NCI-H2196 (cell line): ENCODE results near the gene MANBA.
A peak's percentile ranks its signal among the peaks of the same experiment; 100 is the strongest.
"Not testable (repeated sequence)": the region's sequence is repeated elsewhere in the genome, so short reads cannot be mapped to it uniquely, and the experiment has no call there.

ENCODE experiments used
- DNase-seq: peaks from one replicate; lab custom pipeline; 2025; ENCODE audit not compliant: unreplicated experiment; lab: John Stamatoyannopoulos, UW

The MANBA gene

DNA sequence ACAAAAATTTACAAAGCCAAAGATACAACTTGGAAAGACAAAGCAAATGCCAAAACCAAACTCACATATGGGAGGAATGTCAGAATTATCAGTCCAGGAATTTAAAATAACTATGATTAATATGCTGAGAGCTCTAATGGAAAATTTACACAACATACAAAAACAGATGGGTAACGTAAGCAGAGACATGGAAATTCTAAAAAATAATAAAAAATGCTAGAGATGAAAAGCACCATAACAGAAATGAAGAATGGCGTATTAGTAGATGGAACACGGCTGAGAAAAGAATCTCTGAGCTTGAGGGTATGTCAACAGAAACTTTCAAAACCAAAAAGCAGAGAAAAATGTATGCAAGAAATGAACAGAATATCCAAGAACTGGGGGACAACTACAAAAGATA, 4.1 kb upstream of the MANBA start:
- no peak for DNase-seq

DNA sequence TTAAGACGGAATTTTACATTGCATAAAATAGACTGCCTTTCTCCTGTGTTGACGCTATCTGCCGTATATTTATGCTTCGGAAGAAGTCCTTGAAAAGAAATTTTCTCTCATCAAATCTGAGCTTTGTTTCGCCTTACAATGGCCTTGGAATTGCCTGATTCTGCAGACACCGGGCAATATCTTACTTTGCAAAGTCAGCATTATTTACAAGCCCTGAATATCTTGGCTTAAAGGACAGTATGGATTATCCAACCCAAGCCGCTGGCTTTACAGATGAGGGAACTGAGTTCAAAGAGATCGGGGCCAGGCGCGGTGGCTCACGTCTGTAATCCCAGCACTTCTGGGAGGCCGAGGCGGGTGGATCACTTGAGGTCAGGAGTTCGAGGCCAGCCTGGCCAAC, 1.1 kb upstream of the MANBA start:
- DNase-seq, result no peak

DNA sequence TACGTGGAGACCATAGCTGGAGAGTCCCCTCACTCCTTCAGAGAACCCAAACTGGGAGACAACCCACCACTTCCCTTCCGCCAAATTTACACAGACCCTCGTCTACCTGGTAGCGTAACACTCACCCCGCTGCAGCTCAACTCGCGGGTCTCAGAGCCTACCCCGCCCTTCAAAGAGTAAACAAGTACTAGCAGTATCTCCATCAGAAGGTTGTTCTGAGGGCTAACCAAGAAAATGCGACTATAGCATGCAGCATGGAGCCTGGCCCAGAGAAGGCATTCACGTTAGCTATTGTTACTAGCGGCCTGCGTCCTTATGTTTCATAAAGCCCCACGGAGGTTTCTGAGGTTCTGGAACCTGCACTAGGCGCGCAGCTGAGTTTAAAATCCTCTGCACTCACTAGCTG, 531 bp upstream of the MANBA start:
- DNase-seq, result no peak

GRCh38 chr4:102759831-102760644, 730 bp downstream of the MANBA start:
- no peak for DNase-seq

GRCh38 chr4:102758241-102759160, 2.3 kb downstream of the MANBA start:
- DNase-seq, result peak; percentile 46

DNA sequence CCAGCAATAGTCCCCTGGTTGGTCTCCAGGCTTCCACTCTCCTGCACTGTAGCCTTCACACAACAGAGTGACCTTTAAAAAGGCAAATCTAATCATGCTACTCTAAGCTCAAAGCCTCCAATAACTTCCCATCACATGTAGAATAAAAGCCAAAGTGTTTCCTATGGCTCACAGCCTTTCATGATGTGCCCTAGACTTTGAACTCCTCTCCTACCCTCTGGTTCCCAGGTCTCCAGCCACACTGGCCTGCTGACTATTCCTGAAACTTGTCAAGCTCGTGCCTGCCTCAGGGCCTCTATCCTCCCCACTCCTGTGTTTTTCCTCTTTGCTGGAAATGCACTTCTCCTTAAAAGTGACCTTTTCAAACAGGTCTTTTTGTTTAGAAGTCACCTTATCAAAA, 3.1 kb downstream of the MANBA start:
- DNase-seq, result no peak

- no peak for DNase-seq
Measured at GRCh38 chr4:102754044-102754443, 6.7 kb downstream of the MANBA start.

GRCh38 chr4:102751941-102752340, 8.8 kb downstream of the MANBA start:
- no peak for DNase-seq

- DNase-seq, result not testable (repeated sequence)
Measured at GRCh38 chr4:102743352-102743751, 17.4 kb downstream of the MANBA start.

- not testable (repeated sequence) for DNase-seq
Measured at GRCh38 chr4:102738802-102739201, 22.0 kb downstream of the MANBA start.

- peak; percentile 29 for DNase-seq
Measured at GRCh38 chr4:102736636-102737549, 23.9 kb downstream of the MANBA start.

GRCh38 chr4:102735582-102735981, 25.2 kb downstream of the MANBA start:
- no peak for DNase-seq

GRCh38 chr4:102734591-102735385, 26.0 kb downstream of the MANBA start:
- no peak for DNase-seq

DNA sequence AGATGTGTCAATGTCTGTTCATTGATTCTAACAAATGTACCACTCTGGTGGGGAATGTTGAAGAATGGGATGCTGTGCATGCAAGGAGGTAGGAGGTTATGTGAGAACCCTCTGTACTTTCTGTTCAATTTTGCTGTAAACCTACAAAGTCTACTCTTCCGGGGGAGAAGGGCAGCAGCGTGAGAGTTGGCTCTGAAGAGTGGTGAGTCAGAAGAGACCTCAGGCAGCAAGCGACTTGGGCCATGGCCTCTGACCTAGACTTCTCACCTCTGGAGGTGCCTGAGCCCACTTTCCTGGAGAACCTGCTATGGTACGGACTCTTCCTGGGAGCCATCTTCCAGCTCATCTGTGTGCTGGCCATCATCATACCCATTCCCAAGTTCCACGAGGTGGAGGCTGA, 26.7 kb downstream of the MANBA start:
- DNase-seq, result no peak

DNA sequence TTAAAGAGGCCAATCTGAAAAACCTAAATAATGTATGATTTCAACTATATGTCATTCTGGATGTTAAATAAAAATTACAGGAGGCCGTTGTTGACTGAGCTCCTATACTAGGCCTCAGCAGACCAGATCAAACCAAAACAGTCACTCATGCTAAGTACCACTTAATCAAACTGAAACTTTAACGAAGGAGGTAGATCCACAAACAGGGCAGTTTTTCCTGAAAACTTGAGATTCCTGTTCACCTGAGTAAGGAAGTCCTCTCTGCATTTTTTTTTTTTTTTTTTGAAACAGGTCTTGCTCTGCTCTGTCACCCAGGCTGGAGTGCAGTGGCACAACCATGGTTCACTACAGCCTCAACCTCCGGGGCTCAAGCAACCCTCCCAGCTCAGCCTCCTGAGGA, 27.7 kb downstream of the MANBA start:
- DNase-seq, result no peak

GRCh38 chr4:102732678-102733077, 28.1 kb downstream of the MANBA start:
- DNase-seq, result no peak

DNA sequence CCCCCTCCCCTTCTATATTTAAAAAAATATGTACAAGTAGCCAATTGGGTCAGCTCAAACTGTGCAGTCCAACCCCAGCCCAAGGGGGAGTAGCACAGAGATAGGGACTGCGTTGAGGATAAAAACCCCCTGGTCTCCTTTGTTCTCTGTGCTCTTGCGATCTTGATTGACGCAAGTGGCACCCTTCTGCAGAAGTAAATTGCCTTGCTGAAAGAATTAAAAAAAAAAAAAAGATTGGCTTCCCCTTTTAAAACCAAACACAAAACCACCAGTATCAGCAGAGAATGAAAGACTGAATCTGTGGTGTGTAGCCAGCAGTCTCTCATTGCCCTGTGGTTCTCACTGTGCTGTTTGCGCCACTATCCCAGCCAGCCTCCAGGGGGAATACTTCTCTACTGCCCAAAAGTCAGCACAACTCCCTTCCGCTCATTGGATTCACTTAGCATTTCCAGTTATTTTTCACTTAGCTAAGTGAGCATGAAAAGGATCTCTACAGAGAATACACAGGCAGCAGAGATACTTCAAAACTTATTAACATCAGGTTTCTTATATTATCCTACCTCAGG, 29.7 kb downstream of the MANBA start:
- DNase-seq, result no peak

- DNase-seq, result peak; percentile 2
Measured at GRCh38 chr4:102729486-102729885, 31.3 kb downstream of the MANBA start.

GRCh38 chr4:102726919-102727318, 33.8 kb downstream of the MANBA start:
- DNase-seq, result not testable (repeated sequence)

DNA sequence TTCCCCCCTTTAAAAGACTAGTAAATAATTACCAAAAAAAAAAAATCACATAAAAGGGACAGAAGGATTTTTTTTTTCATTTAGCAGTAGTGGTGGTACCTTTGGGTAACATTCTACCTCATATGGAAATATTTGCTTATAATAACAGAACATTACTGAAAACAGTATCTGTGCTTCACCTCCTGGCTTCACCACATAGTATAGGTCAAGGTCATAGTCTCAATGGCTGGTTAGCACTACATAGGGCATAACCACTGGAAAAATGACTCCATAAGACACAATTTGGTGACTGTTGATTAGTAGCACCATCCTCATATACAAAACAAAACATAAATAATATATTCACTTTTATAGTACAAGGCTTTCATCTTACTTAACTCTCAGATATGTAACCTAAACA, 34.7 kb downstream of the MANBA start:
- no peak for DNase-seq
